Activated CD8-positive, alpha-beta memory T cell treated with anti-CD3 and anti-CD28 coated beads for 4 hours (primary cell): ENCODE measurements around the gene ARRDC2.
"Not testable (repeated sequence)": the region's sequence is repeated elsewhere in the genome, so short reads cannot be mapped to it uniquely, and the experiment has no call there.

Source experiments
- DNase-seq, 2 donors: peaks; one replicate each; pipeline ENCODE4 v3.0.0-alpha.2; 2020; ENCODE audit warnings: low read depth in 2 of 2

ARRDC2 gene

DNA sequence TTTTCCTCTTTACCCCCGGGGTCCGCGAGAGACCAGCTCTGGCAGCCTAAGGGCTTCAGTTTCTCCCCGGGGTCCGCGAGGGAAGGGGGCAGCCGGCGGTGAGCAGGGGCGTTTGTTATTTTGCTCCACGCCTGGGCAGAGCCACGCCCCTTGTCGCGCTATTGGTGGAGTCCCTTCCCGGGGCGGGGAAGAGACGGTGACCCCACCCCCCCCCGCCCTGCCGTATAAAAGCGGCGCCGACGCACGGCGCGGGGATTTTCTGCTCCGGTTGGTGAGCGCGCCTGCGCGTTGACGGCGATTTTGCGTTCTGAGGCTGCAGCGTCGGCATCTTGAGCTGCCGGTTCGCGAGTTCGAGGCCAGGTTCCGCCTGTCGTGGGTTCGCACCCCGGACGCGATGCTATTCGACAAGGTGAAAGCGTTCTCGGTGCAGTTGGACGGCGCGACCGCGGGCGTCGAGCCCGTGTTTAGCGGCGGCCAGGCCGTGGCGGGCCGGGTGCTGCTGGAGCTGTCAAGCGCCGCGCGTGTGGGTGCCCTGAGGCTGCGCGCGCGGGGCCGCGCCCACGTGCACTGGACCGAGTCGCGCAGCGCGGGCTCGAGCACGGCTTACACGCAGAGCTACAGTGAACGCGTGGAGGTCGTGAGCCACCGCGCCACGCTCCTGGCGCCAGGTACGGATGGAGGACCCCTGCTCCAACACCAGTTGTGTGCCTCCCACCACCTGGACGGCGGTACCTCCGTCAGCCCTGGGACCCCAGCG is at the start of gene ARRDC2:
Gene ARRDC2 (plus strand): TSS at position 254 of the 757 bp plus-strand sequence. CDS start 141 bp downstream, at position 395.
- peak; percentile 75 to 79 for DNase-seq

DNA sequence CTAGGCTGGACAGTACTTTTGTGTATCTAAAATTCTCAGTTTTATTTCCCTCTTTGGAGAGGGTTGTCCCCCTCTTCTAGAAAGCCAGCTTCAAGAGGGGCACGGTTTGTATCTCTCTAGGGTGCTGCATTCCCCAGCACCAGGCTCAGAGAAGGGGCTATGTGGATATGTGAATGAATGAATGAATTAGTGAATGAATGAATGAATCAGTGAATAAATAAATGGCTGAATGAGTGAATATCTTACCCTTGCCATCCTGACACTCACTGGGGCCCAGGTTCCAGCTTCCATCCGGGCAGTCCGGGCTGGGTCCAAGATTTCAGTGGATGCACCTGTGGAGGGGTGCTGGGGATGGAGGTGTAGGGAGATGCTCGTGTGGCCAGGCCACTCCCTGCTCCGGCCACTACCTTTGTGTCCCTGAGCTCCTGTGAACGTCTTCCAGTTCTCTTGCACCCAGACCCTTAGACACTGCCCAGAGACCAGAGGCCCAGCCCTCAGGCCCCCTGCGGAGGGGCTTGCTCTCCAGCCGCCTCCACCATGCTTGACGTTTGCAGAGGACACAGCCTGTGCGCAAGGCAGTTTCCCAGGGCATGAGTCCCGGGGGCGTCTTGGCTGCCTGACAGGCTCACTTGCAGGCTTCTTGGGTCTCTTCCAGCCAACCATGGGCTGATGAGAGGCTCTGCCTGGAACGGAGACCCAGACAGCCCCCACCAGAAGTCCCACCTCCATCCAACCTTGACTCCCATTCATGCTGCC is 43.9 kb upstream of the ARRDC2 start:
- no peak for DNase-seq

DNA sequence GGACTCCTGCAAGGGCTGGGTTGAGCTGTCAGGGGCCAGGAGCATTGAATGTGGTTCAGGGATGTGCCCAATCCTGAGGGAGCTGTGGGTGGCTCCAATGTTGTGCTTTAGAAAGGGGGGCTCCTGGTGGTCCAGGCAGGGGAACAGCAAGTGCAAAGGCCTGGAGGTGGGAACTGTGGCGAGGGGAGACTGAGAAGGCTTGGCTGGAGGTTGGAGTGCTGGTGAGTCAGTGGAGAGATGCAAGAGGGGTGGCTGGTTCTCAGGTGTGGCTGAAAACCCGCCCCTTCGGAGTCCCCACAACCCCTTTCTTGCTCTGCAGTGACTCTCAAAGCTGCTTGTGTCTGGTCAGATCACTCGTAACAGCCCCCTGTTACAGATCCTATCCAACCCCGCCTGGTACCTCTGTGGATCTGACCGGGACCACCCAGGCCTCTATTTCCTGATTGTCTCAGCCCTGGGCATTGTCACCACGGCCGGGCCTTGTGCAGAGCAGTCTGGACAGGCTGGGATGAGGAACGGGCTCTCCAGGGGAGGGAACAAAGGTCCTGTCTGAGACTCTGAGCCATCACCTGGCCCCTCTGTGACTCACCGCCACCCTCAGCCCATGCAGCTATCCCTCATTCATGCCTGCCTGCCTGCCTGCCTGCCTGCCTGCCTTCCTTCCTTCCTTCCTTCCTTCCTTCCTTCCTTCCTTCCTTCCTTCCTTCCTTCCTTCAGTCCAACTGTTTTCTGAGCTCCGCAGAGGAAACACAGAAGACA is 42.4 kb upstream of the ARRDC2 start:
- DNase-seq, result no peak

DNA sequence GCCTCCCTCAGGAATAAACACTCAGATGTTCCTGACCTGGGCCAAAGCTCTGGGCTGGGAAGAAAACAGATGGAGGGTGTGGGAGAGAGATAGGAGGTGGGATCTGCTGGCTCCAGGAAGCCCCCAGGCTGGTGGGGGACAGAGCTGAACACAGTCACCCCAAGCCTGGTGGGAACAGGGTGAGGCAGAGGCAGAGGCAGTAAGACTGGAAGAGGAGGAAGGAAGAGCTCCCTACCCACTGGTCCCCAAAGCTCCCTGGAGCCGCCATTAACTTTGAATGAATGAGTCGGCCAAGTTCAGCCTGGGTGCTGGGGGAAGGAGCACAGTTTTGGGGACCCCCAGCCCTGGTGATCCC is 41.9 kb upstream of the ARRDC2 start:
- no peak for DNase-seq

DNA sequence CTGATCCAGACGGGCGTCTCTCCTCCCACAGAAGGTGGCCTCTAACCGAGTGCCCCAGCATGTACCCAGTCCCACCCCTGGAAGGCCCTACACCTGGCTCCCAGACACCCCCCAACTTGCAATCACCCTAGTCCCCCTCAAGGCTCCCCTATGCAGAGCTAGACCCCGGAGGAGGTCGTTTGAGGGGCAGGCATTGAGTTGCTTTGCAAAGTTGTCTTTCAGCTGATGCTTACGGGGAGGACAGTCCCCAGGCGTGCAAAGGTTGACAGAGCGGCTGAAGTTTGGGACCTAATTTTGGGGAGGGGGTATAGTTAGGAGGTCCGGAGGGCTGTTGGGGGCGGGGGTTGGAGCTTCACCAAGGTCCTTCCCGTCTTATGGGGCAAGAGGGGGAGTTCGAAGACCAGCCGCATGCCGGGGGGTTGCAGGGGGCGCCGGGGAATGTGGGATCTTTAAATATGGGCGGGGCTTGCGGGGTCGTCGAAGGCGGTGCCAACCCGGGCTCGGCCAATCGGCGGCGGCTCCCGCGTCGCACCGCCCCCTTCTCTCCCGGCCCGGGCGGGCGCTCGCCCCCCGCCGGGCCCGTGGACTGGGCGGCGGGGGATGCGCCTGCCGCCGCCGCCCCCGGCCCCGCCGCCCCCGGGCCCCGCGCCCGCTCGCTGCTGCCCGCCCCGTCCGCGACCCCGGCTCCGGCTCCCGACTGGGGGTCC is 41.3 kb upstream of the ARRDC2 start, which contains the start of gene KCNN1:
Gene KCNN1 (plus strand): TSS at position 558 of the 707 bp plus-strand sequence. CDS start 6,782 bp downstream, outside the sequence.
- no peak for DNase-seq

DNA sequence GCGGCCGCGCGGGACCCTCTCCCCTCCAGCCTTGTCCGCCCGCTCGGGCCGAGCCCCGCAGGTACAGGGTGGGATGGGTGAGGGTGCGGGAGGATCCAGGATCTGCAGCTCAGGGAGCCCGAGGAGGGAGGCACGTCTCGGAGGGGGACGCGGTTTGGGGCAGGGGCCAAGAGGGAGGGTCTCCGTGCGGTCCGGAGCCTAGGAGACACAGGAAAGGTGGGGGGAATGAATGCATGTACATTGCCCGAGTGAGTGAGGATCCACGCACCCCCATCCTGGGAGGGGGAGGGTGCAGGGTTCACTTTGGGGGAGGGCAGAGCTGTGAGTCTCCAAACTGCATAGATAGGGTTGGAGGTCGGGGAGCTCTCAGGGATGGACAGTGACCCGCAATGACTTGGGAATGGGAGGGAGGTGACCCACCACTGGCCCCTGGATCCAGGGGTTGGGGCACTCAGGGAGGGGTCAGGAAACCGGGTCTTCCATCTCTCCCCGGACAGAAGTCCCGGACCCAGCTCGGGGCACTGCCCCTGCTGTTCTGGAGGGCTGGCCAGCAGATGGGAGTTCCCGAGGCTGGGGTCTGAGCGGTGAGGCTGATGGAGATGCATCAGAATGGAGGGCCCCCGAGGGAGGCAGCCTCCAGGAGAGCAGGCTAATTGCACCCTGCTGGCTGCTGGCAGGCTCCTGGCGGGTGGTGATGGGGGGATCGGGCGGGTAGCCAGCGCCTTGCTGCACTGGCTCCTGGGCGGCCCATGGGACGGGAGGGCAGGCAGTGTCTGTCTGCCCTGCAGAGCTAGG is 40.5 kb upstream of the ARRDC2 start:
- no peak for DNase-seq

- DNase-seq, result no peak
Measured at GRCh38 chr19:17968362-17968761, 39.6 kb upstream of the ARRDC2 start.

DNA sequence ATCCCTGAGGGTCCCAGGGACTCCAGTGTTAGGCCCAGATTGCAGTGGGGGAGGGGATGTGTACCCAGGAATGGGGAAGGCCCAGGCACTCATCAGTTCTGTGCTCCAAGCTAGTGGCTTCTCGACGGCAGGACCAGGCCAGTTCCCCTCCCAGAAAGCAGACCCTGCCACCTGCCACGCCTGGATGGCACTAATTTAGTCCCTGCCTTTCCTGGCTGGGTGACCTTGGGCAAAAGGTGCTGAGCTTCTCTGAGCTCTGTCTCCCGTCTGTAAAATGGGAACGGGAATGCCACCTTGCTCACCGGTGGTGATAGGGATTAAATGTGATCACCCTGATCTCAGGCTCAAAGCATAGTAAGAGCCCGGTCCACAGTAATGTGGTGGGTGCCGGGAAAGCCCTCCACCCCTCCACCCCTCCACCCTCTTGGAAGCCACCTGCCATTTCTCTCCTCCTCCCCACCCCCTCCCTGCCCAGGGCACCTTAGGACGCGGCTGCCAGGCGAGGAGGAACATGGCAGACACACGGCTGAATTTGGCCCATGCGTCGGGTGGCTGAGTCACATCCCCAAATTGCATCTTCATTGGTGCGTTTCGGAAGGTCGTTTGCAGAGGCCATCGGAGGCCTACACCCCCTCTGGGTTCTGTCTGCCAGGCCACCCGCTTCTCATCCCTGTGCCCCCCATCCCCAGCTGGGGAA is 38.7 kb upstream of the ARRDC2 start:
- no peak for DNase-seq

- no peak for DNase-seq
Measured at GRCh38 chr19:17972230-17972629, 35.7 kb upstream of the ARRDC2 start.

GRCh38 chr19:17973759-17974158 is 34.2 kb upstream of the ARRDC2 start:
- DNase-seq, result no peak

DNA sequence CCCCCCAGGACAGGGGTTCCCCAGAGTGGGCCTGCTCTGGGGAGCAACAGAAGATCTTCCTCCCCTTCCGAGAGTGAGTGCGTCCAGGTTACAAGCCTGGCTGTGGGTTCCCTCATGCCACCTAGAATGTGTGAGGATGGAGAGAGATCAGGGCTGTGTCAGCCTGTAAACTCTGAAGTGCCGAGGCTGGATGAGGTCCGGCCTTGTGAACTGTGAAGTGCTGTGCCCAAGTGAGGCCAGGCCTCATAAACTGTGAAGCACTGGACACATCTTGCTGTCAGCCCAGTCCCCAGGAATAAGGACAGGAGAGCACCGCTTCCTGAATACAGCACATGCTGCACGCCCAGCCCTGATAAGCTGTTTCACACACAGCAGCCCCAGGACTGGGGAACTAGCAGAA is 33.4 kb upstream of the ARRDC2 start:
- no peak for DNase-seq

DNA sequence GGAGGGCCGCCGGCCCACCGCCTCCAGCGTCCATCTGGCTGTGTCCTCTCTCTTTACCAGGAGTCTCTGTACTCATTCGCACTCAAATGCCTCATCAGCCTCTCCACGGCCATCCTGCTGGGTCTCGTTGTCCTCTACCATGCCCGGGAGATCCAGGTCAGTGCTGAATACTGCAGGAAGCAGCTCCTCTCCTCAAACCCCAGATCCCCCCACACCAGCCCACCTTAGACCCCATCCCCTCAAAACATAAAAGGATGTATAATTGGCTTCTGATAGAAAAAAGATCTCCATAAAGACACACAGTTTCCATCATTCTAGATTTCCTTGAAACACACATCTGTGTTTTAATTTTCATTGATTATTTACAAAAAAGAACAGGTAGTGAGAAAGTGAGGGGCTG is 32.9 kb upstream of the ARRDC2 start:
- DNase-seq, result no peak

GRCh38 chr19:17977021-17977420 is 30.9 kb upstream of the ARRDC2 start:
- no peak for DNase-seq

DNA sequence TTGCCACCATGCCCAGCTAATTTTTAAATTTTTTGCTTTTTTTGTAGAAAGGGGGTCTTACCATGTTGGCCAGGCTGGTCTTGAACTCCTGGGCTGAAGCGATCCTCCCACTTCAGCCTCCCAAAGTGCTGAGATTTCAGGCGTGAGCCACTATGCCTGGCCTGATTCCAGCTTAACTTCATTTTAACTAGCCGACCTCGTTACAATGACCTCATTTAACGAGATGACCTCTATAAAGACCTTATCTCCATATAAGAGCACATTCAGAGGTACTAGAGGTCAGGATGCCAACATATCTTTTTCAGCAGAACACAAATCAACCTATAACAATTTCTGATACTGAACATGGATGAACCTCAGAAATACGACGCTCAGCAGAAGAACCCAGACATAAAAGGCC is 30.5 kb upstream of the ARRDC2 start:
- no peak for DNase-seq

DNA sequence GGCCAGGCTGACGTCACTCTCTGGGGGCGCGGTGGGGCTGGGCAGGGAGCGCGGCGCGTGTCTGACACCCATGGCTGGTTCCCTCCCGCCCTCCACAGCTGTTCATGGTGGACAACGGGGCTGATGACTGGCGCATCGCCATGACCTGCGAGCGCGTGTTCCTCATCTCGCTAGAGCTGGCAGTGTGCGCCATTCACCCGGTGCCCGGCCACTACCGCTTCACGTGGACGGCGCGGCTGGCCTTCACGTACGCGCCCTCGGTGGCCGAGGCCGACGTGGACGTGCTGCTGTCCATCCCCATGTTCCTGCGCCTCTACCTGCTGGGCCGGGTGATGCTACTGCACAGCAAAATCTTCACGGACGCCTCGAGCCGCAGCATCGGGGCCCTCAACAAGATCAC is 26.4 kb upstream of the ARRDC2 start:
- DNase-seq, result no peak

- DNase-seq, result no peak
Measured at GRCh38 chr19:17982430-17982829, 25.5 kb upstream of the ARRDC2 start.

DNA sequence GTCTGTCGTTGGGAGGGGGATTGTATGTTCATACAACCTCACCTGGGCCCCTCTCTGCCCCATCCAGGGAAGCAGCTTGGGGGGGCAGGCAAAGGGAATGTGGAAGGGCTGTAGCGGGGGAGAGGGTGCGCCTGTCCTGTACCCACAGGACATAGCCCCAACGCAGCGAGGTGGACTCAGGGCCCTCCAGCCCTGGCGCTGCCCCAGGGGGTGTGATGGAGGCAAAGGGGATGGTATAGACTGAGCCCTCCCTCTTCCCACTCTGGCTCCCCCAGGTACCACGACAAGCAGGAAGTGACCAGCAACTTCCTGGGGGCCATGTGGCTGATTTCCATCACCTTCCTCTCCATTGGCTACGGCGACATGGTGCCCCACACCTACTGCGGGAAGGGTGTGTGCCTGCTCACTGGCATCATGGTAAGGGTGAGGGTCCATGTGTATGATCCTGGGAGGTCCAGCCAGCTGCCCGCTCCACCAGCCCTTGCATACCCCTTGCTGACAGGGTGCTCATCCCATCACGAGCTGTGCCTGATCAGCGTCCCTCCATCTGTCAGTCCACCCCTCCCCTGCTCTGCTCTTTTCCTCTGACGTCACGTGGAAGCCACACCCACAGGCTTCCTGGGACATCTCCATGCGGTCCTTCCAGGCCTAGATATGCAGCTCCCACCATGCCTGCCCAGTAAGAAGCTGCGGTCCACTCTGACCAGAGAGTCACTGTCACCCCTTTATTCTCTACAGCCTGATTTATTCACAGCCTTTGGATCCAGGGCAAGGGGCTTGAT is 22.7 kb upstream of the ARRDC2 start:
- no peak for DNase-seq

- DNase-seq, result not testable (repeated sequence)
Measured at GRCh38 chr19:17986569-17986968, 21.4 kb upstream of the ARRDC2 start.

DNA sequence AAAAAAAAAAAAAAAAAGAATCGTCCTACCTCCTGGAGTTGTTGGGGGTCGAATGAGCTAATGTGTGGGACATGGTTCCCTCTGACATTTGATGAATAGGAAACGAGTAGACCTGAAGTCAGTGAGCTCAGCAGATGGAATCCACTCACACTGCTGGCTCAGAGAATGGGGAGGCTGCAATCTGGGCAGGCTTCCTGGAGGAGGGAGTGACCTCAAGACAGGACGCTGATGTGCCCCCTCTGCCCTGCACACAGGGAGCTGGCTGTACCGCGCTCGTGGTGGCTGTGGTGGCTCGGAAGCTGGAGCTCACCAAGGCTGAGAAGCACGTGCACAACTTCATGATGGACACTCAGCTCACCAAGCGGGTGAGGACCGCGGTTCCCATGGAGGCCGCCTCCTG is 19.8 kb upstream of the ARRDC2 start:
- DNase-seq, result no peak
